Measurements from ENCODE around the gene ZNF317. TPM values are rescaled to one million over a fixed set of nuclear protein-coding genes. Genes with fewer than 3 reads are reported as not detected.

ZNF317 gene
- total RNA-seq (2022) (33.9 and 36.6 TPM in 2 replicates), Bru-seq, nascent RNA (percentile 88 among the genes with signal in this experiment), BruChase-seq, experiment 1, labeled RNA remaining after a 6-hour chase (percentile 83 among the genes with signal in this experiment), BruChase-seq, experiment 2, labeled RNA remaining after a 2-hour chase (percentile 91 among the genes with signal in this experiment)
- long read RNA-seq, full-length matches to known transcripts, result 72 of 95 reads
- long read RNA-seq, partial matches to known transcripts, result 8 of 95 reads
- long read RNA-seq, other reads (novel, unspliced or antisense), result 15 of 95 reads

DNA sequence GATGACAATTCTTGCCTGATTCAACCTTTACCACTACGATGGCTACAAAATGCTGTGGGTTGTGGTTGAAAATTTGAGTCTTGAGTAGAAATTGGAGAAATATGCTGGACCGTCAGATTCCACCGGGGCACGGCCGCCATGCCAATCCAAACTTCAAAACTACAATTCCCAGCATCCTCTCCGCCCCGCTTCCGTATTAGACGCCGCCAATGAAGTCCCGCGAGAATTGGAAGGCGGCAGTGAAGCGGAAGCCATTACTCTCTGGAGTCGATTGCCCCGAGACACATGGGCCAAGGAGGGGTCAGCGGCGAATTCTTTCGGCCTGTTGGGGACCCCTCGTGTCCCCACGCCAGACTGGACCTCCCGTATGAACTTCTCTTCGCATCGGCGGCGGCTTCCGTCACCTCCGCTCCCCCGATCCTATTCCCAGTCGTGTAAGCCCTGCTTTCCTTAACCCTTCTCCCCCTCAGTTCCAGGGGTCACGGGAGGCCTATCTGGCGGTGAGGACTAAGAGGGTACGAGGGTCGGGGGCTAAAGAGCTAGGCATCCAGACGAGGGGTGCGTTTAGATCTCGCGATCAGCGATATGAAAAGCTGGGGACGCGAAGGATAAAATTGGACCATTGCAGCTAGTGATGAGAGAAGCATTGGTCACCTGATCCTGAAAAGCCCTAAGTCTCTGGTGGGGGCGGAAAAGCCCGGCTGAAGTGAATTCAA lies at the start of gene ZNF317:
TSS of gene ZNF317 (plus strand) at position 239 of the 716 bp plus-strand sequence. CDS start 15,620 bp downstream, outside the sequence.
- H3K27ac Mint-ChIP-seq (ENCODE audit: low read depth, unreplicated experiment), result peak within 1 kb of the TSS; percentile 97
- peak within 1 kb of the TSS; percentile 99 for H3K4me3 Mint-ChIP-seq (ENCODE audit: unreplicated experiment)
- DNase-seq (ENCODE audit: unreplicated experiment), result peak; percentile 95
- peaks cover 16% of the 10 kb centered on the region for H3K9me3 Mint-ChIP-seq (ENCODE audit: unreplicated experiment)
- no peaks in the 10 kb centered on the region for H3K27me3 Mint-ChIP-seq (ENCODE audit: insufficient read depth, unreplicated experiment)
- H3K4me1 Mint-ChIP-seq (ENCODE audit: insufficient read depth, unreplicated experiment), result no peaks in the 10 kb centered on the region
- TF ChIP-seq, protein P1, sequence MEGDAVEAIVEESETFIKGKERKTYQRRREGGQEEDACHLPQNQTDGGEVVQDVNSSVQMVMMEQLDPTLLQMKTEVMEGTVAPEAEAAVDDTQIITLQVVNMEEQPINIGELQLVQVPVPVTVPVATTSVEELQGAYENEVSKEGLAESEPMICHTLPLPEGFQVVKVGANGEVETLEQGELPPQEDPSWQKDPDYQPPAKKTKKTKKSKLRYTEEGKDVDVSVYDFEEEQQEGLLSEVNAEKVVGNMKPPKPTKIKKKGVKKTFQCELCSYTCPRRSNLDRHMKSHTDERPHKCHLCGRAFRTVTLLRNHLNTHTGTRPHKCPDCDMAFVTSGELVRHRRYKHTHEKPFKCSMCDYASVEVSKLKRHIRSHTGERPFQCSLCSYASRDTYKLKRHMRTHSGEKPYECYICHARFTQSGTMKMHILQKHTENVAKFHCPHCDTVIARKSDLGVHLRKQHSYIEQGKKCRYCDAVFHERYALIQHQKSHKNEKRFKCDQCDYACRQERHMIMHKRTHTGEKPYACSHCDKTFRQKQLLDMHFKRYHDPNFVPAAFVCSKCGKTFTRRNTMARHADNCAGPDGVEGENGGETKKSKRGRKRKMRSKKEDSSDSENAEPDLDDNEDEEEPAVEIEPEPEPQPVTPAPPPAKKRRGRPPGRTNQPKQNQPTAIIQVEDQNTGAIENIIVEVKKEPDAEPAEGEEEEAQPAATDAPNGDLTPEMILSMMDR (IDR thresholded peaks at IDR 0.05; ENCODE audit: unreplicated experiment), result no peak
- intact Hi-C loops (cut with micrococcal nuclease), result loop anchor here (1.0 to 5.0 kb wide), 4 partner anchors 308 to 656 kb away; partner anchors contain the start of genes MBD3L1, ZNF426 and ZNF558
- POLR2A ChIA-PET, result interaction anchor here (0.7 to 1.4 kb wide), 5 partner anchors 130 to 628 kb away, joined by 3 to 8 read pairs (median 3); partner anchors contain the start of gene ZNF846
- no TSS peak for BruUV-seq (replicated peaks)
- peaks cover 14% of the 10 kb centered on the region for H3K36me3 Mint-ChIP-seq (ENCODE audit: insufficient read depth, unreplicated experiment)
- CTCF ChIA-PET, result interaction anchor here (0.6 kb wide), 2 partner anchors 879 to 1350 kb away, joined by 3 read pairs; no protein-coding TSS in a partner anchor

DNA sequence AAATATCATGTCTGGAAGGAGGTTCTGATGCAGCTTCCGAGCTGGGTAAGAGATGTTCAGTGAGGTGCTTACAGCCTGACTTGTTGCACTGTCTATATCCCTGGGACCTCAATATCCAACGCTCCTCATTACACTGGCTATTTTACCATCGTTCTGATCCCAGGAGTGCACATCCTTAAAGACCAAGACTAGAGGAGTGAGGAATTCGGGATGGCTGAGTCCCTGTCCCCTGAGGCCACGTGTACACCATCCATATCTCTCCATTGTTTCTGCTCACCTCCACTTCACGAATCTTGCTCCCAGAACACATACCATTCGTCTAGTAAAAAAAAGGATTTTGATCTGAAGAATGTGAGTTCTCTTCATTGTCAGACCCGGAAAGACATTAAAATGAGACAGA lies 32.8 kb upstream of the ZNF317 start, which contains the start of gene OR7G2:
TSS of gene OR7G2 (minus strand) at position 101 of the 400 bp plus-strand sequence. CDS start 4,232 bp downstream, outside the sequence.
- DNase-seq (ENCODE audit: unreplicated experiment), result no peak
- no peak within 1 kb of the TSS for H3K4me3 Mint-ChIP-seq (ENCODE audit: unreplicated experiment)
- H3K4me1 Mint-ChIP-seq (ENCODE audit: insufficient read depth, unreplicated experiment), result no peaks in the 10 kb centered on the region
- H3K27ac Mint-ChIP-seq (ENCODE audit: low read depth, unreplicated experiment), result no peak within 1 kb of the TSS
- peaks cover 21% of the 10 kb centered on the region for H3K9me3 Mint-ChIP-seq (ENCODE audit: unreplicated experiment)
- no peaks in the 10 kb centered on the region for H3K36me3 Mint-ChIP-seq (ENCODE audit: insufficient read depth, unreplicated experiment)
- BruUV-seq (replicated peaks), result no TSS peak
- intact Hi-C loops (cut with micrococcal nuclease), result no loop called here
- ChIA-PET POLR2A (interaction anchor here (0.6 kb wide), 1 partner anchor 56 kb away, joined by 3 read pairs; no protein-coding TSS in a partner anchor), CTCF (no interaction called here)
- TF ChIP-seq, protein P1 (IDR thresholded peaks at IDR 0.05; ENCODE audit: unreplicated experiment), result no peak
- H3K27me3 Mint-ChIP-seq (ENCODE audit: insufficient read depth, unreplicated experiment), result no peaks in the 10 kb centered on the region

DNA sequence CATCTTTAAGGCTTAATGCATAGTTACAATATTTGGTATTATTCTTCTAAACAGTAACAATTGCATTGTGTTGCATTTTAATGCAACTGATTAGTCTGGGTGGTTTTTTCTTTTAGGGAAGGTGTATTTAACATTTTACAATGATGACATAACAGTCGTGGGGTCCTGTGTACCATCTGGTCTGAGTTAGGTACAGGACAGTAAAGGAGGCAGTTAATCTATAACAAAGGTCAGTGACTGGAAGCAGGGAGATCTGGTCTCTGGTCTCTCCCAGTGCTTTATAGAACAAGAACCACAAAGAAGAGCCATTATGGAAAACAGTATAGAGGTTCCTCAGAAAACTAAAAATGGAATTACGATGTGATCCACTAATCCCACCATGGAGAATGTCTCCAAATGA lies 30.2 kb upstream of the ZNF317 start:
- no TSS peak for BruUV-seq (replicated peaks)
- intact Hi-C loops (cut with micrococcal nuclease), result no loop called here
- no peak for DNase-seq (ENCODE audit: unreplicated experiment)
- H3K27ac Mint-ChIP-seq (ENCODE audit: low read depth, unreplicated experiment), result no peak overlapping the region
- no peaks in the 10 kb centered on the region for H3K27me3 Mint-ChIP-seq (ENCODE audit: insufficient read depth, unreplicated experiment)
- CTCF ChIA-PET, result no interaction called here
- H3K9me3 Mint-ChIP-seq (ENCODE audit: unreplicated experiment), result peaks cover 16% of the 10 kb centered on the region
- no peak overlapping the region for H3K4me3 Mint-ChIP-seq (ENCODE audit: unreplicated experiment)
- POLR2A ChIA-PET, result no interaction called here
- H3K36me3 Mint-ChIP-seq (ENCODE audit: insufficient read depth, unreplicated experiment), result no peaks in the 10 kb centered on the region
- TF ChIP-seq, protein P1 (IDR thresholded peaks at IDR 0.05; ENCODE audit: unreplicated experiment), result no peak
- no peaks in the 10 kb centered on the region for H3K4me1 Mint-ChIP-seq (ENCODE audit: insufficient read depth, unreplicated experiment)

DNA sequence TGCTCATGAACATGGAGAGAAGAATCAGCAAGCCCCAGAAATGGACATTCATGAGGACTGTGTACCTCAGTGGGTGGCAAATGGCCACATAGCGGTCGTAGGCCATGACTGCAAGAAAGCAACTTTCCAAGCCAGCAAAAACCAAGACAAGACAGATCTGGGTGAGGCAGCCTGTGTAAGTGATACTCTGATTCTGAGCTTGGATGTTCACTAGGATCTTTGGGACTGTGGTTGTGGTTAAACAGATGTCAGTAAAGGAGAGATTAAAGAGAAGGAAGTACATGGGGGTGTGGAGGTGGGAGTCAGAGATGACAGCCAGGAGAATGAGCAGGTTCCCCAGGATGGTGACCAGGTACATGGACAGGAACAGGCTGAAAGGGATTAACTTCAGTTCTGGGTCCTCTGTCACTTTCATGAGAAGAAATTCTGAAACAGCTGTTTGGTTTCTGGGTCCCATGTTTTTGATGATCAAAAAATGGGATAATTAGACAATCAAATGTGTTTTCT lies 24.8 kb upstream of the ZNF317 start, which contains the start of gene OR7G1:
TSS of gene OR7G1 (minus strand) at position 457 of the 507 bp plus-strand sequence. CDS start at position 457, 0 bp downstream.
- intact Hi-C loops (cut with micrococcal nuclease), result no loop called here
- Mint-ChIP-seq H3K36me3 (ENCODE audit: insufficient read depth, unreplicated experiment) (no peaks in the 10 kb centered on the region), H3K27me3 (ENCODE audit: insufficient read depth, unreplicated experiment) (no peaks in the 10 kb centered on the region), H3K4me1 (ENCODE audit: insufficient read depth, unreplicated experiment) (no peaks in the 10 kb centered on the region), H3K4me3 (ENCODE audit: unreplicated experiment) (no peak within 1 kb of the TSS), H3K9me3 (ENCODE audit: unreplicated experiment) (peaks cover 15% of the 10 kb centered on the region), H3K27ac (ENCODE audit: low read depth, unreplicated experiment) (no peak within 1 kb of the TSS)
- TF ChIP-seq, protein P1 (IDR thresholded peaks at IDR 0.05; ENCODE audit: unreplicated experiment), result no peak
- ChIA-PET CTCF (no interaction called here), POLR2A (no interaction called here)
- DNase-seq (ENCODE audit: unreplicated experiment), result no peak
- no TSS peak for BruUV-seq (replicated peaks)
